ENCODE results near the gene FLNB.
"Not testable (repeated sequence)": the region's sequence is repeated elsewhere in the genome, so short reads cannot be mapped to it uniquely, and the experiment has no call there.

The FLNB gene

GRCh38 chr3:58049143-58049785 is 41.0 kb downstream of the FLNB start:
- no peak for TF ChIP-seq CTCF (IDR thresholded peaks at IDR 0.05; ENCODE audit: low read depth, low read length, missing control alignments)
- Histone ChIP-seq H3K4me3 (ENCODE audit: low read depth, low read length) (no peak overlapping the region), H3K27me3 (replicated peaks) (no peaks in the 10 kb centered on the region), H3K36me3 (replicated peaks) (no peaks in the 10 kb centered on the region), H3K27ac (peak overlapping the region; percentile 92)
- DNase-seq: peak; percentile 93
- in situ Hi-C loops (cut with HindIII; ENCODE audit: low pct_ligation_motif_present, low sequenced_read_pairs): no loop called here

DNA sequence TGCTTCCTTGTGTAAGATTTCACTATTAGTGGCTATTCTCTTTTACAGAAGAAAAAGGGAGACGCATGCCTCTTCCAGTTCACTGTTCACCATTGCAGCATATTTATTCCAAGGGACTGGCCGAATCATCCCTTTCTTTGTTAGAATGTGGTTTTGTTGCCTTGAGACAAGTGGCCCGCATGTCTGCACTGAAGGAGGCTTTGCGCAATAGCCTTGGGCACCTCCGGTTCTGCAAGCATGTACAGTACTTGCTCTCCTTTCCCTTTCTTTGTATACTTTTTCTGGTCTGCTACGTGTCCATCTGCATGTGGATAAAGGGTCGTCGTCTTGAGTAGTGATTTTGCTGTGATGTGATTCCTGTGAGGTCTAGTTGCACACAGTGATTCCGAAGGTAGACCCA is 43.0 kb downstream of the FLNB start:
- peak overlapping the region; percentile 92 for H3K27ac ChIP-seq

DNA sequence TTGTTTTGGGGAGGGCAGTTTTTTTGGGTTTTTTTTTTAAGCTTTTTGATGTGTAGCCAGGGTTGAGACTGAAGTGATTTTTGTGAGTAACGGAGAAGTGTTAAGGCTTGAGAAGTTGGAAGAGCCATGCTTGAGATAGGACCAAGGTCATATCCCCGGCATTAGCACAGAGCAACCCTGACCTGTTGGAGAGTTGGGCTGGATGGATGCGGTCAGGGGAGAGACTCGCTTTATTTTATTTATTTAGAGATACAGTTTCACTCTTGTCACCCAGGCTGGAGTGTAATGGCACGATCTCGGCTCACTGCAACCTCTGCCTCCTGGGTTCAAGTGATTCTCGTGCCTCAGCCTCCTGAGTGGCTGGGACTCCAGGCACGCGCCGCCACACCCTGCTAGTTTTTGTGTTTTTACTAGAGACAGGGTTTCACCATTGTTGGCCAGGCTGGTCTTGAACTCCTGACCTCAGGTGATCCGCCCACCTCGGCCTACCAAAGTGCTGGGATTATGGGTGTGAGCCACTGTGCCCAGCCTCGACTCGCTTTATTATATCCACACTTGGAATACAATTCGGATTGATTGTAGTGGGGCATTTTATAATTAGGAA is 43.5 kb downstream of the FLNB start:
- H3K27me3 ChIP-seq (replicated peaks); DNase-seq; in situ Hi-C loops (cut with HindIII; ENCODE audit: low pct_ligation_motif_present, low sequenced_read_pairs); H3K36me3 ChIP-seq (replicated peaks); H3K4me3 ChIP-seq (ENCODE audit: low read depth, low read length): not testable (repeated sequence)
- H3K27ac ChIP-seq: peak overlapping the region; percentile 92

More for the DNA sequence above, 43.0 kb downstream of the FLNB start:
- H3K27me3 ChIP-seq (replicated peaks): no peaks in the 10 kb centered on the region
- H3K4me3 ChIP-seq (ENCODE audit: low read depth, low read length): no peak overlapping the region
- in situ Hi-C loops (cut with HindIII; ENCODE audit: low pct_ligation_motif_present, low sequenced_read_pairs): no loop called here
- peaks cover 1% of the 10 kb centered on the region for H3K36me3 ChIP-seq (replicated peaks)
- DNase-seq: peak; percentile 76
- TF ChIP-seq CTCF (IDR thresholded peaks at IDR 0.05; ENCODE audit: low read depth, low read length, missing control alignments): no peak

GRCh38 chr3:58052373-58053273 is 44.4 kb downstream of the FLNB start:
- Histone ChIP-seq H3K27ac (peak overlapping the region; percentile 92), H3K27me3 (replicated peaks) (no peaks in the 10 kb centered on the region), H3K36me3 (replicated peaks) (peaks cover 9% of the 10 kb centered on the region), H3K4me3 (ENCODE audit: low read depth, low read length) (no peak overlapping the region)
- no peak for TF ChIP-seq CTCF (IDR thresholded peaks at IDR 0.05; ENCODE audit: low read depth, low read length, missing control alignments)
- in situ Hi-C loops (cut with HindIII; ENCODE audit: low pct_ligation_motif_present, low sequenced_read_pairs): no loop called here
- peak; percentile 98 for DNase-seq

DNA sequence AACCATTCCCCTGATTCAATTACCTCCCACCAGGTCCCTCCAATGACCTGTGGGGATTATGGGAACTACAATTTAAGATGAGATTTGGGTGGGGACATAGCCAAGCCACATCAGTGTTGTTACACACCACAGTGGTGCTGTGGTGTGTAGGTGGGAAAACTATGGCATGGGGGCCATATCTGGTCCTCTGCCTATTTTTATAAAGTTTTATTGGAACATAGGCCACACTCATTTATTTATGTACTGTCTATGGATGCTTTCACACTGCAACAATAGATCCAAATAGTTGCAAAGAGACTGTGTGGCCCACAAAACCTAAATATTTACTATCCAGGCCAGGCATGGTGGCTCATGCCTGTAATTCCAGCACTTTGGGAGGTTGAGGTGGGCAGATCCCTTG is 46.4 kb downstream of the FLNB start:
- TF ChIP-seq CTCF (IDR thresholded peaks at IDR 0.05; ENCODE audit: low read depth, low read length, missing control alignments): no peak
- in situ Hi-C loops (cut with HindIII; ENCODE audit: low pct_ligation_motif_present, low sequenced_read_pairs): no loop called here
- H3K36me3 ChIP-seq (replicated peaks): peaks cover 9% of the 10 kb centered on the region
- H3K27me3 ChIP-seq (replicated peaks): no peaks in the 10 kb centered on the region
- no peak overlapping the region for H3K27ac ChIP-seq
- no peak for DNase-seq
- H3K4me3 ChIP-seq (ENCODE audit: low read depth, low read length): no peak overlapping the region

- Histone ChIP-seq H3K4me3 (ENCODE audit: low read depth, low read length) (no peak overlapping the region), H3K27me3 (replicated peaks) (no peaks in the 10 kb centered on the region), H3K36me3 (replicated peaks) (peaks cover 9% of the 10 kb centered on the region), H3K27ac (no peak overlapping the region)
- DNase-seq: no peak
- in situ Hi-C loops (cut with HindIII; ENCODE audit: low pct_ligation_motif_present, low sequenced_read_pairs): no loop called here
- TF ChIP-seq CTCF (IDR thresholded peaks at IDR 0.05; ENCODE audit: low read depth, low read length, missing control alignments): no peak
Observed at GRCh38 chr3:58055314-58055713, 47.1 kb downstream of the FLNB start.

- H3K27ac ChIP-seq; H3K27me3 ChIP-seq (replicated peaks); H3K4me3 ChIP-seq (ENCODE audit: low read depth, low read length); DNase-seq; in situ Hi-C loops (cut with HindIII; ENCODE audit: low pct_ligation_motif_present, low sequenced_read_pairs); H3K36me3 ChIP-seq (replicated peaks): not testable (repeated sequence)
Observed at GRCh38 chr3:58055891-58056290, 47.7 kb downstream of the FLNB start.
